Endothelial cell of umbilical vein (primary cell): ENCODE data around the gene SRPK2. TPM values are rescaled to one million over a fixed set of nuclear protein-coding genes. Genes with fewer than 3 reads are reported as not detected.

Source experiments
- BruUV-seq: library from RNA; stranded (reverse); fragments of 400-500 nt; replicated peaks from 2 replicates; lab custom pipeline; 2021; lab: Mats Ljungman, UMichigan
- CTCF ChIA-PET: fragments of 300-600, 350-600 bp; sonication (Branson Sonifier 250); formaldehyde crosslinking; loops from one replicate; lab custom pipeline; 2021; ENCODE audit warnings: antibody characterized with exemption, inconsistent platforms; lab: Charles Lee
- POLR2A ChIA-PET: fragments of 300-600, 350-600 bp; sonication (Branson Sonifier 250); formaldehyde crosslinking; loops from one replicate; lab custom pipeline; 2021; ENCODE audit warnings: antibody characterized with exemption, inconsistent platforms; lab: Charles Lee
- DNase-seq: peaks from one replicate; pipeline ENCODE4 v3.0.0-alpha.2; 2011; ENCODE audit warnings: low read depth, low spot score
- FAIRE-seq: peaks from 2 replicates; lab custom pipeline; 2011; peaks lifted over from hg19 to GRCh38; lab: Jason Lieb, UNC
- H2AFZ ChIP-seq: 2 replicates; pipeline ENCODE4 v1.6.0; 2012; ENCODE audit warnings: low read depth, low read length, control low read depth, inconsistent platforms
- H3K27ac ChIP-seq: 2 replicates; pipeline ENCODE4 v1.5.1; 2011; ENCODE audit warnings: low read depth, mild to moderate bottlenecking, control low read depth, low read length, moderate library complexity; ENCODE audit not compliant: insufficient read depth
- H3K27me3 ChIP-seq, 2 experiments: 2 replicates each; pipeline versions ENCODE4 v1.6.0 to v1.6.1; 2011; ENCODE audit warnings: low read length in 2 of 2, mixed read lengths in 1 of 2; ENCODE audit not compliant: control insufficient read depth in 2 of 2, insufficient read depth in 2 of 2
- H3K36me3 ChIP-seq, 2 experiments: 2 replicates in 1 of 2; 3 replicates in 1 of 2; pipeline ENCODE4 v1.5.1; 2011; ENCODE audit warnings: low read length in 2 of 2, mild to moderate bottlenecking in 1 of 2, moderate library complexity in 1 of 2; ENCODE audit not compliant: control insufficient read depth in 2 of 2, insufficient read depth in 2 of 2; ENCODE audit errors: extremely low read depth in 1 of 2
- H3K4me1 ChIP-seq: 3 replicates; pipeline ENCODE4 v1.5.1; 2011; ENCODE audit warnings: mild to moderate bottlenecking, low read length; ENCODE audit not compliant: control insufficient read depth, insufficient read depth; ENCODE audit errors: extremely low read depth
- H3K4me2 ChIP-seq: 2 replicates; pipeline ENCODE4 v1.6.1; 2011; ENCODE audit warnings: low read length, control low read depth, mixed read lengths; ENCODE audit not compliant: insufficient read depth
- H3K4me3 ChIP-seq, 3 experiments: fragments of 200-600 bp in 1 of 3; sonication (generic), shearing (Covaris generic) in 1 of 3; replicated peaks in 1 of 3; 2 replicates each; pipeline ENCODE4 v1.5.1; 2011 to 2016; ENCODE audit warnings: control low read depth in 3 of 3, low read length in 3 of 3, mild to moderate bottlenecking in 2 of 3, inconsistent platforms in 1 of 3, low read depth in 1 of 3, moderate library complexity in 1 of 3; ENCODE audit not compliant: insufficient read depth in 1 of 3
- H3K79me2 ChIP-seq: 2 replicates; pipeline ENCODE4 v1.6.0; 2012; ENCODE audit warnings: low read length, inconsistent platforms; ENCODE audit not compliant: control insufficient read depth, insufficient read depth
- H3K9ac ChIP-seq: replicated peaks from 2 replicates; pipeline ENCODE3; 2011; ENCODE audit warnings: low read length, control low read depth; ENCODE audit not compliant: insufficient read depth; ENCODE audit errors: extremely low read depth
- H3K9me1 ChIP-seq: replicated peaks from 3 replicates; pipeline ENCODE4 v1.6.0; 2011; ENCODE audit warnings: mild to moderate bottlenecking, low read length; ENCODE audit not compliant: control insufficient read depth, insufficient read depth; ENCODE audit errors: extremely low read depth
- H3K9me3 ChIP-seq: replicated peaks from 2 replicates; pipeline ENCODE4 v1.5.1; 2012; ENCODE audit warnings: low read length, inconsistent platforms; ENCODE audit not compliant: control insufficient read depth, insufficient read depth
- H4K20me1 ChIP-seq: replicated peaks from 2 replicates; pipeline ENCODE3; 2011; ENCODE audit warnings: mild to moderate bottlenecking, low read length; ENCODE audit not compliant: control insufficient read depth, insufficient read depth; ENCODE audit errors: extremely low read depth
- EZH2 ChIP-seq: IDR thresholded peaks from 2 replicates; pipeline ENCODE4 v1.6.1; 2012; ENCODE audit warnings: borderline replicate concordance, low read depth, mild to moderate bottlenecking, moderate library complexity, low read length, inconsistent platforms; ENCODE audit not compliant: severe bottlenecking
- FOS ChIP-seq: IDR thresholded peaks from 2 replicates; pipeline ENCODE4 v1.6.1; 2011; ENCODE audit warnings: mild to moderate bottlenecking, low read length, moderate library complexity, borderline replicate concordance; ENCODE audit not compliant: insufficient read depth
- GATA2 ChIP-seq: IDR thresholded peaks from 2 replicates; pipeline ENCODE4 v1.7.0; 2011; ENCODE audit warnings: low read depth, mild to moderate bottlenecking, moderate library complexity, mixed read lengths, low read length; ENCODE audit not compliant: insufficient read length, insufficient read depth
- JUN ChIP-seq: IDR thresholded peaks from 2 replicates; pipeline ENCODE4 v1.6.1; 2011; ENCODE audit warnings: borderline replicate concordance, low read depth; ENCODE audit not compliant: insufficient read length, insufficient read depth
- MAX ChIP-seq: IDR thresholded peaks from 2 replicates; pipeline ENCODE4 v1.6.1; 2011; ENCODE audit not compliant: insufficient read depth, insufficient read length
- MYC ChIP-seq: IDR thresholded peaks from one replicate; pipeline ENCODE4 v1.6.1; 2011; ENCODE audit warnings: mild to moderate bottlenecking, low read depth, low read length
- POLR2A ChIP-seq: IDR thresholded peaks from 2 replicates; pipeline ENCODE4 v1.6.1; 2012; ENCODE audit warnings: low read depth, mild to moderate bottlenecking, control low read depth, low read length
- POLR2AphosphoS5 ChIP-seq: IDR thresholded peaks from 2 replicates; pipeline ENCODE4 v1.6.1; 2012; ENCODE audit warnings: low read depth, mild to moderate bottlenecking, control low read depth, low read length, moderate library complexity; ENCODE audit not compliant: insufficient read depth
- dilution Hi-C: fragments of 300-500 bp; cut with MboI; formaldehyde crosslinking; loops from one replicate; pipeline ENCODE4 v1.15.0; 2019; ENCODE audit warnings: low sequenced_read_pairs; ENCODE audit not compliant: extremely low pct_ligation_motif_present
- intact Hi-C: fragments of 100-400 bp; cut with micrococcal nuclease; formaldehyde crosslinking; loops from one replicate; pipeline ENCODE4 v1.10.0; 2022
- polyA plus RNA-seq, 4 experiments: library from polyadenylated mRNA; depleted of rRNA in 3 of 4; stranded (reverse) in 3 of 4; unstranded in 1 of 4; fragments of >200 nt; gene quantifications; 2 replicates each; pipeline versions ENCODE4 v1.2.1 to v1.2.3, GENCODE V29; 2011 to 2012; ENCODE audit warnings: missing spikeins in 1 of 4
- total RNA-seq: library from RNA; stranded (reverse); gene quantifications from 2 replicates; pipeline ENCODE4 v1.2.3, GENCODE V29; 2021
- TF ChIP-seq, protein P1 (sequence below), 2 donors: IDR thresholded peaks; 1 replicate in 1 of 2; 2 replicates in 1 of 2; pipeline ENCODE4 v1.5.1; 2011; ENCODE audit warnings: low read length in 2 of 2, mild to moderate bottlenecking in 2 of 2, moderate library complexity in 2 of 2, control low read depth in 1 of 2, inconsistent platforms in 1 of 2, low read depth in 1 of 2; ENCODE audit not compliant: insufficient read depth in 1 of 2; ENCODE audit errors: extremely low read depth in 1 of 2

SRPK2 gene
- total and polyA plus RNA-seq, 2 donors (not counting 3 experiments of a cell fraction or from before 2014, with no cell fraction given): 13.4 to 55.2 TPM

DNA sequence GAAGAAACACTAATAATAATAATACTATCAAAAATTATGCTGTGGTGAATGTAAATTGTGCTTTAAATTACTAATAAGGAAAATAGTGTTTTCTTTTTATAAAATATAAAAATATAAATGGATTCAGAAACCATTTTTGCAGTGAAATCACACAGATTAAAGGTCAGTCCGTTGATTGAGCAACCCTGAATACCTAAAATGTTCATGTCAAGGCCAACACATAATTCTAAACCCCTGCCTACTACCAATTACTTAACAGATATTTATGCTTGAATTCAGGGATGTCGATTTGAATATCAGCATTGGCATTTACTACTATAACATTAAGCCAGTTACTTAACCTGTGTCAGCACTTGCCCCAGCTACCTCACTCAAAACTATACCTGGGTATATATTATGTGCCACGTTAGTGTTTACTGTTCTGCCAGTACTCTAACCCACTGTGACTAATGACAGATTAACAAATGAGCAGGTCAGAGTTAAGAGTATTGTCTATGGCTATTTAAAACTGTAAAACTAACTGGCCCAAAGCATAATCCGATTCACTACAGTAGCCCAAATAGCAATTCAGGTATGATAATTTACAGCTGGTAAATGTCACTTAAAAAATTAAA is 209.7 kb downstream of the SRPK2 start:
- CTCF ChIA-PET: no interaction called here
- dilution Hi-C loops (no loop called here), intact Hi-C loops (no loop called here)
- Histone ChIP-seq H3K9me3 (no peaks in the 10 kb centered on the region), H3K79me2 (peaks cover 11% of the 10 kb centered on the region), H3K9me1 (no peaks in the 10 kb centered on the region), H3K4me2 (no peak overlapping the region), H3K4me1 (no peaks in the 10 kb centered on the region), H4K20me1 (peaks cover 7% of the 10 kb centered on the region), H3K27me3 (no peaks in the 10 kb centered on the region), H3K27ac (no peak overlapping the region), H3K9ac (no peak overlapping the region), H3K4me3 (no peak overlapping the region), H2AFZ (no peak overlapping the region), H3K36me3 (no peaks in the 10 kb centered on the region)
- POLR2A ChIA-PET: no interaction called here
- TF ChIP-seq POLR2A (no peak), FOS (no peak), MYC (no peak), JUN (no peak), GATA2 (no peak), MAX (no peak), POLR2AphosphoS5 (no peak), EZH2 (no peak)
- TF ChIP-seq, protein P1, sequence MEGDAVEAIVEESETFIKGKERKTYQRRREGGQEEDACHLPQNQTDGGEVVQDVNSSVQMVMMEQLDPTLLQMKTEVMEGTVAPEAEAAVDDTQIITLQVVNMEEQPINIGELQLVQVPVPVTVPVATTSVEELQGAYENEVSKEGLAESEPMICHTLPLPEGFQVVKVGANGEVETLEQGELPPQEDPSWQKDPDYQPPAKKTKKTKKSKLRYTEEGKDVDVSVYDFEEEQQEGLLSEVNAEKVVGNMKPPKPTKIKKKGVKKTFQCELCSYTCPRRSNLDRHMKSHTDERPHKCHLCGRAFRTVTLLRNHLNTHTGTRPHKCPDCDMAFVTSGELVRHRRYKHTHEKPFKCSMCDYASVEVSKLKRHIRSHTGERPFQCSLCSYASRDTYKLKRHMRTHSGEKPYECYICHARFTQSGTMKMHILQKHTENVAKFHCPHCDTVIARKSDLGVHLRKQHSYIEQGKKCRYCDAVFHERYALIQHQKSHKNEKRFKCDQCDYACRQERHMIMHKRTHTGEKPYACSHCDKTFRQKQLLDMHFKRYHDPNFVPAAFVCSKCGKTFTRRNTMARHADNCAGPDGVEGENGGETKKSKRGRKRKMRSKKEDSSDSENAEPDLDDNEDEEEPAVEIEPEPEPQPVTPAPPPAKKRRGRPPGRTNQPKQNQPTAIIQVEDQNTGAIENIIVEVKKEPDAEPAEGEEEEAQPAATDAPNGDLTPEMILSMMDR (IDR thresholded peaks at IDR 0.05; ENCODE audit: extremely low read depth in 1 of 2, insufficient read depth in 1 of 2, low read depth in 1 of 2, low read length in 2 of 2): no peak
- BruUV-seq: no TSS peak
- no peak for DNase-seq
- FAIRE-seq: no peak
